HG03565 (cell line): ENCODE measurements around the gene TBC1D5.

Experiments used
- ATAC-seq: cut with Tn5 transposase; IDR thresholded peaks from one replicate; pipeline ENCODE4 v1.9.1; 2021; ENCODE audit warnings: mild to moderate bottlenecking, moderate library complexity; ENCODE audit not compliant: unreplicated experiment

TBC1D5 gene

DNA sequence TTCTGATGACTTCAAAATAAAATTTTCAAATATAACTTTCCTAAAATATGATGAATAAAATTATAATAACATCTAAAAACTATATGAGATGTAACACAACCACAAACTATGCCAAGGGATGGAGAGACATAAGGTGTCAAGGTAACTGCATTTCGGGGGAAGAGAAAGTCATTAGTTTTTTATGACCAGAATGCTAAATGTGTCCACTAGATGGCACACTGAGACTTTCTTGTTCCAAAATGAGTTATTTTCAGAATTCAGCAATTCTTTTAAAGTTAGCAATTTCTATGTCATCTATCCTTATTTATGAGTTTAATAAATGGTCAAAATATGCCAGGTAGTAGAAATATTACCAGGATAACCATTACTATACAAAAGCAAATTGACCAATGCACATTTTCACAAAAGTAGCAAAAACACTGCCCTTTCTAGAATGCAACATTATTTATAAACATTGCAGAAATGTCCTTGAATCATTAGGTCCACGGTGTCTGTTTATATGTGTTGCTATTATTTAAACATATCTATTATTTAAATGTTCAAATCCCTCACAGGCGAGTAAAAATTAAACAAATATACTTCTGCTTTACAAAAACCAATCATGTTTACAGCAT, 483.5 kb downstream of the TBC1D5 start:
- ATAC-seq, result no peak

DNA sequence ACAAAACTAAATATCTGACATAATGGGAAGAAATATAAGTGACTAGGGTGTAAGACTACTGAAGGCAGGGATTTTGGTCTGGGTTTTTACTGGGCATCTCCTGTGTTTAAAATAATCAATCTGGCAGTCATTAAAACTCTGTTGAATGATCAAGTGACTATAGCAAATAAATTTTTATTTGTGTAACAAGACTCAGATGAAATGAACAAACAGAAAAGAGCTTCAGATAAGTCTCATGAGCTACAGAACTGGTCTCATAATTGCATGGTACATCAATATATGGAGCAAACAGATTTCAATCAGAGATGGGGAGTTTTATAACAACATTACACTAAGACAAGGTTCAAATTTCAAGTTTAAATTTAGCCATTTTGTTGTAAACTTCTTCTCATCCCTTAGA, 485.2 kb downstream of the TBC1D5 start:
- no peak for ATAC-seq

GRCh38 chr3:17243621-17244020, 498.8 kb downstream of the TBC1D5 start:
- no peak for ATAC-seq

DNA sequence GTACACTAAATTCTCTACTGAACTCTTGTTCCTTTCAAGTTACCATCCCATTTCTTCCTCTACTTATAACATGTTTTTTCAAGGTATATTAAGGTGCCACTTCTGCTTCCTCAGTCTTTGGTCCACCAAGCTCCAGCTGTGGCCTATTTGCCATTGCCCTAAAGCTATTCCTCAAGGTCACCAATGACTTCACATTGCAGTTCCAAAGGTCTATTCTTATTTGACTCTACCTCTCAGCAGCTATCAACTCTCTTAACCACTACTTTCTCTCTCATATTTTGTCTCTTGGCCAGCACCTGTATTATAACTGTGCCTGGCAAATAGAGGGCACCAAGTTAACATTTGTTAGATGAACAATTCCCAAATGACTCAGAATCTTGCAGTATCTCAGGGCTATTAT, 503.0 kb downstream of the TBC1D5 start:
- no peak for ATAC-seq

DNA sequence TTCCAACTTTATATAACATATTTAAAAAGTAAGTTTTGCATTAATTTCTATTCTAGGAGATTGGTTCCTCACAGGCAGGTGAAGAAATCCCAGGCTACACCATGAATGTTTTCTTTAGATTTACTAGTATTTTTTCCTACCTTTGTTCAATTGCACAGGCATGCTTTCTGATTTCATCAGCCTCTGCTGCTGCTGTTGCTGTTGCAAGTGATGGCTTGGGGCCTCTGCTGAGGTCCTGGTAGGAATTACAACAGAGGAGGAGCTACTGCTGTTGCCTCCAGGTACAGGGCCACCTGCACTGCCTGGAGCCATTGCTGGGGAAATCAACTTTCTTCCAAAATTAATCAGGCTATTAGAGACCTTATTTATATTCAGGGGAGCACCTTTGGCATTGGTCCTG, 504.4 kb downstream of the TBC1D5 start:
- ATAC-seq, result no peak

- ATAC-seq, result no peak
Observed at GRCh38 chr3:17235310-17235709, 507.1 kb downstream of the TBC1D5 start.

DNA sequence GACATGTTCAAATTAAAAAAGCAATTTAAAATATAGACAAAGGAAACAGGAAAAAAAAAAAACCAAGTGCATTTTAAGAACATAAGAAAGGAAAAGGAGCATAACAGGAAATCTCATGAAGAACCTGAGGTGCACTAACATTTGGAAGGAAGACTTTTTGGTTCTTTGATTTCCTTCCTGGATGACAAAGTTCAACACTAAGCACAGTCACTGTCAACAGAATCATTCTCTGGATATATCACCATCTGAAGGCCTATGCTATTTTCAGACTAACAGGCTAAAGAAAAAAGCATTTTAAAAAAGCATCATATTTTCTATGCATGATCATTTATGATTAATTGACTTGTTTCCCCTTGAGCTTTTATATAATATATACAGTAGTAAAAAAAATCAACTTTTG, 508.0 kb downstream of the TBC1D5 start:
- ATAC-seq, result no peak

- ATAC-seq, result peak; percentile 93
Observed at GRCh38 chr3:17233398-17233800, 509.0 kb downstream of the TBC1D5 start.

DNA sequence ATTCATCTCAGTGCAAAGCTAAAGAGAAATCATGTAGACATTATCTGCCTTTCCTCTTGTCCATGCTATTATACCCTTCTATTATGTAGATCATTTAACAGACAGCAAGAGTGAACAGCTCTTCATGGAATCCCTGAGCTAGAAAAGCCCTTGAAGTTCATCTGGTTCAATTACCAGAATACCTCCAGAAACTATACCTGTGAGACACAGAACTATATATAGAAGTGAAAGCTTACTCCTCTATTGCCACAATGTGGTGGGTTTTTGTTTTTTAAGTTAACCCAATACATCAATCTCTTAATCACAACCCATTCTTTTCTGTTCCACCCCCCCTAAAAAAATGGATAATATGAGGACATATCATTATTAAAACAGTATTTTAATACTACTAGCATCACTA, 510.0 kb downstream of the TBC1D5 start:
- peak; percentile 32 for ATAC-seq

- no peak for ATAC-seq
Observed at GRCh38 chr3:17231537-17232261, 510.7 kb downstream of the TBC1D5 start.

DNA sequence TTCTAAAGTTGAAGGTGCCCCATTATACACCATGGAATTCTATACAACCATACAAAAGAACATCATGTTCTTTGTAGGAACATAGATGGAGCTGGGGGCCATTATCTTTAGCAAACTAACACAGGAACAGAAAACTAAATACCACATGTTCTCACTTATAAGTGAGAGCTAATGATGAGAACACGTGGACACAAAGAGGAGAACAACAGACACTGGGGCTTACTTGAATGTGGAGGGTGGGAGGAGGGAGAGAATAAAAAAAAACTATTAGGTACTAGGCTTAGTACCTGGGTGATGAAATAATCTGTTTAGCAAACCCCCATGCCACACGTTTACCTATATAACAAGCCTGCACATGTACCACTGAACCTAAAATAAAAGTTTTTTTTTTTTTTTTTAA, 515.0 kb downstream of the TBC1D5 start:
- no peak for ATAC-seq

DNA sequence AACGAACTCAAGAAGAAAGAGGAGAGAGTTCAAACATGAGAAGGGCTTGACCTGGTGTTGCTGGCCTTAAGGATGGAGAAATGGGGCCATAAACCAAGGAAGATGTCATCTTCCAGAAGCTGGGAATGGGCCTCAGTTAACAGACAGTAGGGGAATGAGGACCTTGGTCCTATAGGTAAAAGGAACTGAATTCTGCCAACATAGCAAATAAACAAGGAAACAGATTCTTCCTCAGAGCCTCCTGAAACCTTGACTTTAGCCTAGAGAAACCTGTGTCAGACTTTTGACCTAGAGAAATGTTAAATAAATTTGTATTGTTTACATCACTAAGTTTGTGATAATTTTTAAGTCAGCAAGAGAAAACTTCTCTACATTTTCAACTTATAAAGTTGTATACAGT, 520.9 kb downstream of the TBC1D5 start:
- no peak for ATAC-seq

- ATAC-seq, result no peak
Observed at GRCh38 chr3:17219593-17219992, 522.8 kb downstream of the TBC1D5 start.

DNA sequence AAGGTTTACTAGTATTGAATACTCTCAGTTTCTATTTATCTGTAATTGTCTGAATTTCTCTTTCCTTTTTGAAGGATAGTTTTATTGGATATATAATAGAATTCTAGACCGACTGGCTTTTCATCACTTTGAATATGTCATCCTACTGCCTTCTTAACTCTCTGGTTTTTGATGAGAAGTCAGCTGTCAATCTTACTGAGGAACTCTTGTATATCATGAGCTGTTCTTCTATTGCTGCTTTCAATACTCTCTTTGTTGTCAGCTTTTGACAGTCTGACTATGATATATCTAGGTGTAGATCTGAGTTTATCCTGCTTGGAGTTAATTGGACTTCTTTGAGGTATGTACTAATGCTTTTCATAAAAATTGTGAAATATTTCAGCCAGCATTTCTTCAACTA, 523.8 kb downstream of the TBC1D5 start:
- no peak for ATAC-seq

DNA sequence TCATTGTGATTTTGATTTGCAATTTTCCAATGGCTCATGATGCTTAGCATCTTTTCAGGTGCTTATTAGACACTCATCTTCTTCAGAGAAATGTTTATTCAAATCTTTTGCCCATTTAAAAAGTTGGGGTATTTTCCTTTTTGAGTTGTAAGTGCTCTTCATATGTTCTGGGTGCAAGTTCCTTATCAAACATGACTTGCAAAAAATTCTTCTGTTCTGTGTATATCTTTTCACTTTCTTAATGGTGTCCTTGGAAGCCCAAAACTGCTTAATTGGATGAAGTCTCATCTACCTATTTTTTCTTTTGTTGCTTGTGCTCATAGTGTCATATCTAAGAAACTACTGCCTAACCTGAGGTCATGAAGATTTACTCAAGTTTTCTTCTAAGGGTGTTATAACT, 524.8 kb downstream of the TBC1D5 start:
- no peak for ATAC-seq

GRCh38 chr3:17213102-17213501, 529.3 kb downstream of the TBC1D5 start:
- no peak for ATAC-seq

DNA sequence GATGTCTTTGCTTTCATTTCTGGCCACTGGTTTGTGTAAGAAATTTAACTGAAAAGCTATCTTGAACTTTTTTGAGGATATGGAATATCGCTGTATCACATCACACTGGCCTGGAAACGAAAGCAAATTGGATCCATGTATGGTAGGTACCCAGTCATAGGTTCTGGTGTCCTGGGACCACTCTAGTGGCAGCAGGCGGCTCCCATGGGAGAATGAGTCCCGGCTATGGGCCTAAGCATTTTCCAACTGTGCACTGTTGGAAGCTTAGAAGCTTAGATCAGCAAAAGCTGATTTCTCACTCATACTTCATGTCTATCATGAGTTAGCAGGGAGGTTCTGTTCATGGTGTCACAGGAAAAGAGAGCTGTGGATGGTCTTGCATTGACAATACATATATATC, 534.5 kb downstream of the TBC1D5 start:
- ATAC-seq, result no peak

GRCh38 chr3:17207019-17207418, 535.4 kb downstream of the TBC1D5 start:
- no peak for ATAC-seq

- ATAC-seq, result no peak
Observed at GRCh38 chr3:17204049-17204650, 538.3 kb downstream of the TBC1D5 start.

DNA sequence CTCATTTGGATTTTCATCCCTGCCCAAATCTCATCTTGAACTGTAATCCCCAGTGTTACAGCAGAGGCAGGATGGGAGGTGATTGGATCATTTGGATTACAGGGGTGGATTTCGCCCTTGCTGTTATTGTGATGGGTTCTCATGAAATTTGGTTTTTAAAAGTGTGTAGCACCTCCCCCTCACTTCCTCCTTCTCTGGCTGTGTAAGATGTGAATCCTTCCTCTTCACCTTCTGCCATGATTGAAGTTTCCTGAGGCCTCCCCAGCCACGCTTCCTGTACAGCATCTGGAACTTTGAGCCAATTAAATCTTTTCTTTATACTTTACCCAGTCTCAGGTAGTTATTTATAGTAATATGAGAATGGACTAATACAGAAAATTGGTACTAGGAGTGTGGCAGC, 540.9 kb downstream of the TBC1D5 start:
- no peak for ATAC-seq

- ATAC-seq, result peak; percentile 85
Observed at GRCh38 chr3:17195856-17196604, 546.4 kb downstream of the TBC1D5 start.

DNA sequence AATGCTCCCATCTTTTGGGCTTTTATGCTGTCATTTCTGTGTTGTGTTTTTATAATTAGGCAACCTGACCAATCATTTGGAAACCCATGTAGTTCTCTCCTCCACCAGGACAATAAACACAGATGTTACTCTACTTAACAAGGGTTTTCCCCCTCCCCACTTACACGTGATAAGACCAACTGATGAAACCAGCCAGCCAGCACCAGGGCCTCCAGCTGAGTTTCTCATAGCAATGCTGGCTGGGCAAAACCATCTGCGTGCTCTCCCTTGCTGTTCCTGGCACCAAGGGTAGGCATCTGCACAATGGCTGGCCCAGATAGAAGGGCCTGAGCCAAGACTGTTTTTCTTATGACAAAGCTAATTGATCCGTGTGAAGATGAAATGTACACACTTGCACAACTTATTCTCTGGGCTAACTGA, 547.2 kb downstream of the TBC1D5 start:
- peak; percentile 83 for ATAC-seq
